Sciatic nerve (tissue), 2 donors: ENCODE data around the gene IFT88. TPM values are rescaled to one million over a fixed set of nuclear protein-coding genes. Genes with fewer than 3 reads are reported as not detected.
A peak's percentile ranks its signal among the peaks of the same experiment; 100 is the strongest.

ENCODE experiments used
- ATAC-seq: fragments of 200-7000 bp; cut with Tn5 transposase; one replicate; pipeline ENCODE4 v1.9.1; 2020; ENCODE audit warnings: mild to moderate bottlenecking, moderate library complexity
- DNase-seq: peaks from one replicate; pipeline ENCODE4 v3.0.0-alpha.2; 2020; ENCODE audit warnings: low spot score
- intact Hi-C: fragments of 100-400 bp; cut with DNase I; formaldehyde crosslinking; loops from one replicate; pipeline ENCODE4 v1.14.2; 2022
- total RNA-seq: library from RNA; stranded (reverse); fragmentation: NEBNext Ultra II Directional; extraction: Animal tissue kit (Norgen Biotek cat#: 25700); gene quantifications from one replicate; pipeline ENCODE4 v1.2.1, GENCODE V29; 2021
- donor health status: DM: no; HTN: no; CAD: no.
- donor health status: DM: no; HTN: no; CAD: no.

IFT88 gene
- total RNA-seq, 1 donor from 2014 or later: 20.5 TPM

- intact Hi-C loops: no loop called here
- DNase-seq: no peak
- no peak for ATAC-seq
These were observed 7.1 kb upstream of the IFT88 start for GRCh38 chr13:20559659-20560356.

GRCh38 chr13:20561741-20562140, 5.2 kb upstream of the IFT88 start:
- ATAC-seq (no peak), DNase-seq (no peak)
- intact Hi-C loops: no loop called here

DNA sequence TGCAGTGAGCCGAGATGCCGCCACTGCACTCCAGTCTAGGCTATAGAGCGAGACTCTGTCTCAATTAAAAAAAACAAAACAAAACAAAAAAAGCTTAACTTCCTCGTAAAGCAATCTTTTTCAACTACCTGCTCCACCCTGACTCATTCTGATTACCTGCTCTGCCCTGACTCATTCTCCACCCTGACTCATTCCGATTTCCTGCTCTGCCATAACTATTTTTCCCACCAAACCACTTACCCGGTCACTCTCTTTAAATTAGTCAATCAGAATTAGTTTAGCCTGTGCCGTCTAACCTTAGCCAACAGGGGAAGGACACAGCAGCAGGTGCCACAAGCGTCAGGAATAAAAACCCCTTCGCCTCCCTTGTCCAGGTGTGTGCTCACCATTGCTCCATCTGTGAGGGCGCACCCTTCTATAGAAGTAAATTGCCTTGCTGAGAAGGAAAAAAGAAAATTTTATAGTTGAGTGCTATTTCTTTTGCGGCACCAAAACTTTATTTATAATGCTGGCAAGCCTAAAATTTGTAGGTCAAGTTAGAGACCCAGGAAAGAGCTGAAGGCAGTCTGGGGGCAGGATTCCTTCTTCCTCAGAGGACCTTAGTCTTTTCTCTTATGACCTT, 1.7 kb upstream of the IFT88 start:
- intact Hi-C loops: no loop called here
- ATAC-seq (no peak), DNase-seq (no peak)

GRCh38 chr13:20566468-20566897, 474 bp upstream of the IFT88 start:
- intact Hi-C loops: no loop called here
- ATAC-seq: peak; percentile 79
- DNase-seq: no peak

DNA sequence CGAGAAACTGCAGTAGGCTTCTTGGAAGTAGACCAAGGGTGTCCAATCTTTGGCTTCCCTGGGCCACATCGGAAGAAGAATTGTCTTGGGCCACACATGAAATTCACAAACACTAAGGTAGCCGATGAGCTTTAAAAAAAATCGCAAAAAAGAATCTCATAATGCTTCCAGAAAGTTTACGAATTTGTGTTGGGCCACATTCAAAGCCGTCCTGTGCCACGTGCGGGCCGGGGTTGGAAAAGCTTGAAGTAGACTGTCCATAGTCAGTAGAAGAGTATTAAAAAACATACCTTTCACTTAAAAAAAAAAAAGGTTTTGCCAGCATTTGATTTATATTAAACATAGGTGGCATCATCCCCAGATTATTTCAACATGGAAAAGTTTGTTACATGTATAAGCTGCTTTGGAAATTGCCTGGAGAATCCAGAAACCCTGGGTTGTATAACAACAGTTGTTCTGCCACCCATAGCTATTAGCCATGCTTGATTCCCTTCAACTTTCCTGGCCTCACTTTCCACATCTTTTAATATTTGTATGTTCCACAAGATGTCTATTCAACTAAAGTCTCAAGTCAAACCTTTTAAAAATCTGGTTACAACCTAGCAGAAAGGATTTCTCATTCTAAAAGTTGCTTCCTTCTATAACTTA, 1.0 kb downstream of the IFT88 start:
- no peak for DNase-seq
- ATAC-seq: no peak
- intact Hi-C loops: no loop called here

DNA sequence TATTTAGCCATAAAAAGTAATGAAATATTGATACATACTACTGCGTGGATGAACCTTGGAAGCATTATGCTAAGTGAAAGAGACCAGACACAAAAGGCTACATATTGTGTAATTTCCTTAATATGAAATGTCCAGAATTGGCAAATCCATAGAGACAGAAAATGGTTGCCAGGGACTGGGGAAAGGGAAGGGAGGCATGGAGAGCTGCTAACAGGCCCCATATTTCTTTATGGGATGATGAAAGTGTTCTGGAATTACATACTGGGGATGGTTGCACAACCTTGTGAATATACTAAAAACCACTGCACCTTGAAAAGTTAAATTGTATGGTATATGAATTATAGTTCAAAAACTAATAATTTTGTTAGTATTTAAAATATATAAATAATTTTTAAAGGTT, 3.6 kb downstream of the IFT88 start:
- intact Hi-C loops: no loop called here
- DNase-seq (no peak), ATAC-seq (no peak)

GRCh38 chr13:20571676-20572075, 4.7 kb downstream of the IFT88 start:
- ATAC-seq: no peak
- DNase-seq: no peak
- intact Hi-C loops: no loop called here

DNA sequence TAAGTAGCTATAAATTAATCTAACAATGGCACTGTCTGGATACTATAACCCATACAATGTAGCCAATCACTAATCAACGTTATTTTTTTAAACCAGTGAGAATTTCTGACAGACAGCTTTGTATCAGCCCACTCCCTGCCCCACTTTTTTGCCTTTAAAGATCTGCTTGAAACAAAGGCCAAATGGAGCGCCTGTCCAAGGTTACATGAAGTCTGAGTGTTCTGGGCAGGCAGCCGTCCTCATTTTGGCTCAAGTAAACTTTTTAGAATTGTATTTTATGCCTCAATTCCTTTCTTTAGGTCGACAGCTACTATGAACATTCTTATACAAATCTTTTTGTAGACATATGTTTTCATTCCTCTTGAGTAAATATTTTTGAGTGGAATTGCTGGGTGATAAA, 6.2 kb downstream of the IFT88 start:
- intact Hi-C loops: no loop called here
- no peak for ATAC-seq
- DNase-seq: no peak

DNA sequence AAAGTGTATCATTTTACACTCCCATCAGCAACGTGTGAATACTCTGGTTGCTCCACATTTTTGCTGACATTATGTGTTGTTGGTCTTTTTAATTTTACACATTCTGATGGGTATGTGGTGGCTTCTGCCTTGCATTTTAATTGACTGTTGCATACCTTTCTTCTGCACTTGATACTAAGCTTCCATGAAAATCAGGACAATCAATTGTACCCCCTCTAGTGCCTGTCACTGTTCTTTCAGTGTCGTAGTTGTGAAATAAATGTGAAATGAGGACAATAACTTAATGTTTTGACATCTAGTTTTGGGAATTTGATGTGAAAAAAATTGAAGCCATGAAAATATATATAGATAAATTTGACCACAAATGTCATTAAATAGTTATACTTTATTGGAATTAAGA, 6.7 kb downstream of the IFT88 start:
- no peak for ATAC-seq
- no peak for DNase-seq
- intact Hi-C loops: no loop called here

DNA sequence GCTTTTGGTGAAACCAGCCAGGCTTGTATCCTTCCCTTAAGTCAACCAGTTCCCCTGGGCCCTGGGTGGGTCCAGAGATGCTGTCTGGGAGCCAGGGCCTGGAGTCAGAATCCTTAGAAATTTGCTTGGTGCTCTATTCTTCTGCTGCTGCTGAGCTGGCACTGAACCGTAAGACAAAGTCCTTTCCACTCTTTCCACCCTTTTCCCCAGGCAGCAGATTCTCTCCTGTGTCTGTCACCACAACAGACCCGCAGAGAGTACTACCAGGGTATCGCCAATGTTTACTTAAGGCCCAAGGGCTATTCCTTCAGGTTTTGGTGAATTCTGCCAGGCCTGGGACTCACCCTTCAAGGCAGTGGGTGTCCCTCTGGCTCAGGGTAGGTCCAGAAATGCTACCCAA, 12.2 kb downstream of the IFT88 start:
- intact Hi-C loops: no loop called here
- ATAC-seq: no peak
- no peak for DNase-seq

- ATAC-seq: no peak
- no peak for DNase-seq
- intact Hi-C loops: no loop called here
These were observed 13.3 kb downstream of the IFT88 start for GRCh38 chr13:20580257-20580656.

GRCh38 chr13:20582026-20582425, 15.1 kb downstream of the IFT88 start:
- ATAC-seq (no peak), DNase-seq (no peak)
- intact Hi-C loops: no loop called here

DNA sequence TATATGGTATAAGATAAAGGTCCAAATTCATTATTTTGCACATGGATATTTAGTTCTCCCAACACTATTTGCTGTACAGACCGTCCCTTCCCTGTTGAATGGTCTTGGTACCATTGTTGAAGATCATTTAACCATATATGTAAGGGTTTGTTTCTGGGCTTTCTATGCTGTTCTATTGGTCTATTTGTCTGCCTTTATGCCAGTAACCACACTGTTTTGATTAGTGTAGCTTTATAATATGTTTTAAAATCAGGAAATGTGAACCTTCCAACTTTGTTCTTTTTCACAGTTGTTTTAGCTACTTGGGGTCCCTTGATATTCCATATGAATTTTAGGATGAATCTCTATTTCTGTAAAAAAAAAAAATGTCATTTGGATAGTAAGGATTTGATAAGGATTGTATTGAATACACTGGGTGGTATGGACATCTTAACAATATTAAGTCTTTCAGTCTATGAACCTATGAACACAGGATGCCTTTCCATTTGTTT, 16.9 kb downstream of the IFT88 start:
- DNase-seq (no peak), ATAC-seq (no peak)
- intact Hi-C loops: no loop called here

DNA sequence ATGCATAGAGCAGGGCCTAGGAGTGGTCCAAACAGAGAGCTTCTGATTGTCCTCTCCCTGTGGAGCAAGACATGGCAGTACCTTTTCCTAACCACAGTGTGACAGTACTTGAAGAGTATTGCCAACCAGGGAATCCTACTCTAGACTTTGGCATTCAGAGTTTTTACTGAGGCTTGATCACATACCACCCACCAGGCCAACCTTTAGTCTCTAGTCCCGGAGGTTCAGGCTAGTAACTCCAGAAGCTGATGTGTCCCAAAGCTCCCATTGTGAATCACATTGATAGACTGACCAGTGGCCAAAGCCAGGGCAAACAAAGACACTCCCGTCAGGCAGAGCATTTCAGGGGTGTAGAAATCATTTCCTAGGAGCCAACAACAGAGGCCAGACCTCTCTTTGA, 18.4 kb downstream of the IFT88 start:
- intact Hi-C loops: no loop called here
- ATAC-seq (no peak), DNase-seq (no peak)

- DNase-seq: no peak
- intact Hi-C loops: no loop called here
These were observed 21.7 kb downstream of the IFT88 start for GRCh38 chr13:20588529-20589110.

DNA sequence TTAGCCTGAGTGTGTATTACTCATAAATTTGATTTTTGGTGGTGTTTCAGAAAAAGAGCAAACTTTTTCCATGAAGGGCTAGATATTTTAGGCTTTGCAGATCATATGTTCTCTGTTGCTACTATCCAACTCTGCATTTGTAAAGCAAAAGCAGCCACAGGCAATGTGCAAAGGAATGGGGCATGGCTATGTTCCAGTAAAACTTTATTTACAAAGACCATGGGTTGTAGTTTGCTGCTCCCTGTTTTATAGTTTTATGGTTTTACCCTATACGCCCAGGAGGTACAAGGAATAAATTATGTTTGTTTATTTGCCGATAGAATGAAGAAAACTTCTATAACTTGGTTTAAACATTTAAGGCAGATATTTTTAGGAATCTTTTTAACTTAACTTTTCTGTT, 23.6 kb downstream of the IFT88 start:
- intact Hi-C loops: no loop called here
- no peak for ATAC-seq
- DNase-seq: no peak

More at GRCh38 chr13:20588529-20589110, 21.7 kb downstream of the IFT88 start:
- no peak for ATAC-seq

GRCh38 chr13:20592606-20593005, 25.6 kb downstream of the IFT88 start:
- no peak for DNase-seq
- ATAC-seq: no peak
- intact Hi-C loops: no loop called here

- intact Hi-C loops: no loop called here
- DNase-seq (no peak), ATAC-seq (no peak)
These were observed 27.3 kb downstream of the IFT88 start for GRCh38 chr13:20594280-20594679.

GRCh38 chr13:20607015-20607414, 40.1 kb downstream of the IFT88 start:
- ATAC-seq (no peak), DNase-seq (no peak)
- intact Hi-C loops: no loop called here

DNA sequence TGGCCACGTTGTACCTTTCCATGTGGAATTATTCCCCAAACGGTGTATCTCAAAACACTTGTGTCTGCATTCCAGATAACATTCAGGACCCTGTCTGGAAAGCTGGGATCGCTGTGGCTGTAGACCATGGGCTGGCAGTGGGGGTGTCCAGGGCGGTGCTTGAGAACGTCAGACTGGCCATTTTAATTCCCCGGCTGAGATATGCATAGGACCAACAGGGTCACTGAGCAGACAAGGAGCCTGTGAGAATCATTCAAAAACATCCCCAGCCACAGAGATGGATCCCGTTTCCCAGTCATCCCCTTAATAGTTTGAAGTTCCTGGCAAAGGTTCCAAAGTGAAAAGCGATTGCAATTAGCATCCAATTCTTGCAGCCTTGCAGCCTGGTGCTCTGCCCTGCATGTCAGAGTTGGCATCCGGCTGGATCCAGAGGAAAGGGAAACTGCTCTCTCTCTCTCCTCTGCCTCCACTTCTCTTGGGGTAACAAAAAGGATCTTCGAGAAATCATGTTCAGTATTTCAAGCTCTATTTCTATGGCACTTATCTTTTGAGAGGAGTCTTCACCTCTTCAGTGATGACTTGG, 41.6 kb downstream of the IFT88 start:
- no peak for DNase-seq
- ATAC-seq: no peak
- intact Hi-C loops: no loop called here
